OCI-LY7 (cell line): ENCODE data around the gene GPR35.

Experiments
- CTCF ChIP-seq: fragments of 200-600 bp; sonication (generic); conservative IDR thresholded peaks from 2 replicates; pipeline ENCODE4 v1.5.1; 2014; ENCODE audit warnings: mild to moderate bottlenecking, antibody characterized with exemption, low read length, moderate library complexity, mixed read lengths
- EZH2phosphoT487 ChIP-seq: fragments of 200-600 bp; sonication (generic); IDR thresholded peaks from 2 replicates; pipeline ENCODE4 v1.6.1; 2018; ENCODE audit warnings: low read depth, borderline replicate concordance, mild to moderate bottlenecking, mixed run types, antibody characterized with exemption, low read length, moderate library complexity, mixed read lengths

GRCh38 chr2:240629619-240629967 lies 4.3 kb downstream of the GPR35 start:
- TF ChIP-seq CTCF, result no peak
- no peak for TF ChIP-seq EZH2phosphoT487
